IPS DF 19.7 (cell line): Measurements from ENCODE around the gene CUX1.
"Not testable (repeated sequence)": the region's sequence is repeated elsewhere in the genome, so short reads cannot be mapped to it uniquely, and the experiment has no call there.

Source experiments
- DNase-seq: peaks from one replicate; pipeline ENCODE4 v3.0.0-alpha.2; 2013; ENCODE audit warnings: low read depth, low spot score

CUX1 gene

DNA sequence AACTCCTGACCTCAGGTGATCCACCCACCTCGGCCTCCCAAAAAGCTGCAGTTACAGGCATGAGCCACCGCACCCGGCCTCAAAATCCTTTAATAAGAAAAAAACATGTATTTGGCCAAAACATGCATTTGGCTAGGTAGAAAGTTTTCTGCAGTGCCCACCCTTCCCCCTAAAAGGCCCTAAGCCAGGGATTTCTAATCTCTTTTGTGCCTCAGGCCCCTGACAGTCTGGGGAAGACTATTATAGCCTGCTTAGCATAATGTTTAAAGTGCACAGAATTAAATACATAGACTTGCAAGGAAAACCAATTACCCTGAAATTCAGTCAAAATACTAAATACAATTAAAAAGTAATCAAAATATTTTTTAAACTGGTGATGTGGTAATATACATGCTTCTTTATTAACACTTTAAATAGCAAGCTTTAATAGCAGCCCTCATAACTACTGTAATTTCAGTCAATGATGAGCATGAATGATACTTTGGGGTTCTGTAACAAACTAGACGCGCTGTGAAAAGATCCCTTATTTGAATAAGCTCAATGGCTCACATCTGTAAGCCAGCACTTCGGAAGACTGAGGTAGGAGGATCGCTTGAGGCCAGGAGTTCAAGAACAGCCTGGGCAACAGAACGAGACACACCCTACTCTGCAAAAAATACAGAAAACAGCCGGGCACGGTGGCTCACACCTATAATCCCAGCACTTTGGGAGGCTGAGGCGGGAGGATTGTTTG is 508.9 kb downstream of the CUX1 start:
- DNase-seq, result no peak

DNA sequence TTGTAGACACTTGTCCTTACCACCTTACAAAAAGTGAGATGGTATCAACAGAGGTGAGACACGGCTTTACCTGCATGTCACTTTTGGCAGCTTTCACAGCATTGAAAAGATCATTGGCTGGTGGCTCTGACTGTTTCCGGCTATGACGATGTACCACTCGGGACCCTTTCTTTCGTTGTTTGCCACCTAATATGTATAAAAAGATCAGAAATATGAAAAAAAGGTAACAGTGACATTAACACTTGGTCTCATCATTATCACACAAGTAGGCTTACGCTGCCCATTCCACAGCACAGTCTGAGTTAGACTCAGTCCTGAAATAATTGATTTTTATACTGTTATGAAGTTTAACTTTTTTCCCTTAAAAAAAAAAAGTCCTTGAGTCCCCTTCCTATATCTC is 509.8 kb downstream of the CUX1 start:
- not testable (repeated sequence) for DNase-seq

DNA sequence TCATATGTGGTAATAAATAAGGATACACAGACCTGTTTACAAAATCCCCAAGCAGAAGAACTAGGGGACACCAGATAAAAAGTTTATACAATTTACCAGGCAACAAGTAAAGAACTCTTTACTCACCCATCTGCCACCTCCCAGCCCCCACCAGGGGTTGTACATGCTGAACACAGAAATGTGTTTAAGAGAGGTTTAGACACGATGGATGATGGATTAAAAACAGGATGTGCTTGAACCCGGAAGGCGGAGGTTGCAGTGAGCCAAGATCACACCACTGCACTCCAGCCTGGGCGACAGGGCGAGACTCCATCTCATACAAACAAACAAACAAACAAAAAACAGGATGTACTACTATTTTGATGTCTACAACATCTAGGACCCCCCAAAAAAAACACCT is 511.4 kb downstream of the CUX1 start:
- DNase-seq, result not testable (repeated sequence)

DNA sequence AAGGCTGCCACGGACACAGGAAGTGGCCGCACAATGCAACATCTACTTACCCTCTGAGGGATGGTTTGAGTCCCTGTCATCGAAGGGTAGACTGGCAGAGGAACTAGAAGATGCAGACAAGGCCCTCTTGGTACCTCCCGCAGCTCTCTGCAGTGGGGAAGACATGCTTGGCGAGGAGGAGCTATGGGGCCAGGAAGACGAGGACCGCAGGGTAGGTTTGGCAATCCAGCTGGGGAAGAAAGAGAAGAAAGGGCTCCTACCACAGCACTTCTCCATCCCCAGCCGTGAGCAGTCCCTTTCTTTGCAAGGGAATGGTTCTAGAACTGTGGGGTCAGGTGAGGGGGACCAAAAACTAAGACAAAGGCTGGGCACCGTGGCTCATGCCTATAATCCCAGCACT is 511.9 kb downstream of the CUX1 start:
- DNase-seq, result not testable (repeated sequence)

DNA sequence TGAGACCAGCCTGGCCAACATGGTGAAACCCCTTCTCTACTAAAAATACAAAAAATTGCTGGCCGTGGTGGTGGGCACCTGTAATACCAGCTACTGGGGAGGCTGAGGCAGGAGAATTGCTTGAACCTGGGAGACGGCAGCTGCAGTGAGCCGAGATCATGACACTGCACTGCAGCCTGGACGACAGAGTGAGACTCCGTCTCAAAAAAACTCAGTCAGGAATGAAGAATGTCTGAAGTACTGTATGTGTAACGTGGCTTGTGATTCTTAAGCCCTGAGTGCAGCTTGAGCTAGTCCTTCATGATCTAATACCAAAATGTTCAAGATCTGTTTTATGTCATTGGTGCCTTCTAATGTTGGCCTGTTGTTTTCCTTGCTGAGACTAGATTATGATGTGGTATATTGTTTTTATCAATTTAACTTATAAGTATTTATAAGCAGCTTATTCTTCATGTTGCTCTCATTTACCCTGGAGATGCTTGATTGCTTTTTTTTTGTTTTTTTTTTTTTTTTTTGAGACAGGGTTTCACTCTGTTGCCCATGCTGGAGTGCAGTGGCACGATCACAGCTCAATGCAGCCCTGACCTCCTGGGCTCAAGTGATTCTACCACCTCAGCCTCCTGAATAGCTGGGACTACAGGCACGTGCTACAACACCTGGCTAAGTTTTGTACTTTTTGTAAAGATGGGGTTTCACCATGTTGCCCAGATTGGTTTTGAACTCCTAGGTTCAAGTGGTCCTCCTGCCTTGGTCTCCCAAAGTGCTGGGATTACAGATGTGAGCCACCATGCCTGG is 513.4 kb downstream of the CUX1 start:
- DNase-seq, result not testable (repeated sequence)
